MCF 10A (cell line): ENCODE data around the gene PPP2R5A. TPM values are rescaled to one million over a fixed set of nuclear protein-coding genes. Genes with fewer than 3 reads are reported as not detected.
"Not testable (repeated sequence)": the region's sequence is repeated elsewhere in the genome, so short reads cannot be mapped to it uniquely, and the experiment has no call there.

Source experiments
- BruUV-seq: library from RNA; stranded (reverse); fragments of 400-500 nt; replicated peaks from 2 replicates; lab custom pipeline; 2021; lab: Mats Ljungman, UMichigan
- CTCF ChIA-PET: fragments of 300-600 bp; sonication (Branson Sonifier 250); formaldehyde crosslinking; extraction: SDS; loops from one replicate; lab custom pipeline; 2021; ENCODE audit warnings: antibody characterized with exemption, inconsistent platforms; lab: Yijun Ruan, JAX
- POLR2A ChIA-PET: fragments of 300-600, 350-650 bp; sonication (Branson Sonifier 250); formaldehyde crosslinking; extraction: SDS; loops from one replicate; lab custom pipeline; 2020; ENCODE audit warnings: antibody characterized with exemption, inconsistent platforms; lab: Yijun Ruan, JAX
- DNase-seq: peaks from one replicate; pipeline ENCODE4 v3.0.0-alpha.2; 2018; ENCODE audit not compliant: unreplicated experiment
- H3K27ac Mint-ChIP-seq: one replicate; pipeline ENCODE4 v1.8.0; 2022; ENCODE audit warnings: mild to moderate bottlenecking, low read depth, mixed read lengths; ENCODE audit not compliant: unreplicated experiment
- H3K27me3 Mint-ChIP-seq: one replicate; pipeline ENCODE4 v1.8.0; 2022; ENCODE audit warnings: mixed read lengths; ENCODE audit not compliant: insufficient read depth, unreplicated experiment
- H3K36me3 Mint-ChIP-seq: one replicate; pipeline ENCODE4 v1.8.0; 2022; ENCODE audit warnings: mild to moderate bottlenecking, moderate library complexity, mixed read lengths; ENCODE audit not compliant: insufficient read depth, unreplicated experiment
- H3K4me1 Mint-ChIP-seq: one replicate; pipeline ENCODE4 v1.8.0; 2022; ENCODE audit warnings: mixed read lengths; ENCODE audit not compliant: insufficient read depth, unreplicated experiment
- H3K4me3 Mint-ChIP-seq: one replicate; pipeline ENCODE4 v1.8.0; 2022; ENCODE audit warnings: mild to moderate bottlenecking, moderate library complexity, mixed read lengths; ENCODE audit not compliant: unreplicated experiment
- H3K9me3 Mint-ChIP-seq: one replicate; pipeline ENCODE4 v1.8.0; 2022; ENCODE audit warnings: mixed read lengths; ENCODE audit not compliant: unreplicated experiment
- CTCF ChIP-seq: fragments of 200-600 bp; IDR thresholded peaks from one replicate; pipeline ENCODE4 v1.8.0; 2022; ENCODE audit warnings: antibody characterized with exemption, mild to moderate bottlenecking; ENCODE audit not compliant: unreplicated experiment
- intact Hi-C: fragments of 100-400 bp; cut with micrococcal nuclease; formaldehyde crosslinking; loops from 2 replicates; pipeline ENCODE4 v1.14.1; 2022
- total RNA-seq: library from RNA; stranded (reverse); gene quantifications from 2 replicates; pipeline ENCODE4 v1.2.3, GENCODE V29; 2022

Gene PPP2R5A
- total RNA-seq, 1 experiment from 2014 or later = 38.6 TPM

DNA sequence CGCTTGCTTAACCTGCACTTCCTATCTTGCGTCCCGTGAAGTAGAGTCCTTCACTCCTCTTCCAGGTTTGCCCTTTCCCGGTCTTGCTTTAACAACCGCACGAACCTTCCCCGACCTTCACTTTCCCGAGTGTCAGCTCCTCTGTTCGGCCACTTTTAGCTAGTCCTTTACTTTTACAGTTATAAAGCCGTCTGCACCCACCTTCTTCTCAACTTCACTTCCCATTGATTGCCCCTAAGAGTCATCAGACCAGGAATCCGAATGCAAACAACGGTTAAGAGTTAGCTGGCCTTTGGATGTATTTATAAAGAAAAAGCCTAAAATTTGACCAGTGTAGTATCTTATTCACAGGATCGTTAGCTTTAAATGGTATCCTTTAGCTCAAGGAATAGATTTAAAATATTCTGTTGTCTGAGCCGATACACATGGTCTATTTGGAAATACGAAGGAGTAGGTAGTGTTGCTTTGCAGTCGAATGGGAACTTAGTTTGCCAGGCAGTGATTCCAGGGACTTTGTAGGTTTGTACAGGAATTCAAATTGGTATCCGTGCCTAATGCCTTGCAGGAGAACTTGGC lies 1.4 kb downstream of the PPP2R5A start:
- peak overlapping the region; percentile 94 for H3K4me3 Mint-ChIP-seq
- H3K4me1 Mint-ChIP-seq = peaks cover 39% of the 10 kb centered on the region
- CTCF ChIA-PET = interaction anchor here (0.5 to 3.4 kb wide), 32 partner anchors 14 to 902 kb away, joined by 3 to 93 read pairs (median 4); partner anchors contain the start of genes DTL and INTS7
- POLR2A ChIA-PET = interaction anchor here (0.7 to 5.8 kb wide), 51 partner anchors 8 to 764 kb away, joined by 3 to 127 read pairs (median 4); partner anchors contain the start of genes ATF3, DTL, INTS7 and NENF
- peak; percentile 57 for DNase-seq
- H3K27me3 Mint-ChIP-seq = no peaks in the 10 kb centered on the region
- no peaks in the 10 kb centered on the region for H3K36me3 Mint-ChIP-seq
- TF ChIP-seq CTCF = no peak
- intact Hi-C loops = loop anchor here (1.0 to 5.0 kb wide), 4 partner anchors 156 to 506 kb away; partner anchors contain the start of genes LPGAT1, NSL1 and TATDN3
- no TSS peak for BruUV-seq
- H3K9me3 Mint-ChIP-seq = no peaks in the 10 kb centered on the region
- peak overlapping the region; percentile 99 for H3K27ac Mint-ChIP-seq

DNA sequence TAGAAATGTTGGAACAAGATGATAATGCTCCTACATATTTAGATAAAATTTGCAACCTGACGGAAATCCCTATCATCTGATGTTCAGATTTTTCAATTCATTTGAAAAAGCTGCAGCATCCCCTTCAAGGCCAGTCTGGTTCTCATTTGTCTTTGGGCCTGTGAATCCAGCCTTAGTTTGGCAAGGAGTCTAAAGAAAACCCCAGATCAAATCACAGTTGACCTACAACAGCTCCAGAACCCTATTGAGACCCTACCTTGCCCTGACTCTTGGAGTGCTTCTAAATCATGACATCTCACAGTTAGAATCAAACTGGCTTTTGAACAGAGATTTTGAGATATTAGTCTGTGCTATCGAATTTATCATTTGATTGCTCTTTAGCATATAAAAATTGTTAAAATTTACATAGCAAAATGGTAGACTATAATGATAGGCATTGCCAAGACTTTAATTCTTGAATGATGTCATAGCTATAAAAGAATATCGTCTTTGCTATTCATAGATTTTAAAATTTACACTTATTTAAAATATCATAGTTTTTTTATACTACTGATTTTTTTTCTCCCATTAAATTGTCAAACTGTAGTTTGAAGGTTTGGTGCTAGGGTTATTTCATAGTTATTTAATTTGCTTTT lies 2.2 kb downstream of the PPP2R5A start:
- no peak for TF ChIP-seq CTCF
- Mint-ChIP-seq H3K36me3 (no peaks in the 10 kb centered on the region), H3K9me3 (no peaks in the 10 kb centered on the region), H3K27ac (peak overlapping the region; percentile 99), H3K27me3 (no peaks in the 10 kb centered on the region), H3K4me1 (peaks cover 43% of the 10 kb centered on the region), H3K4me3 (peak overlapping the region; percentile 94)
- ChIA-PET POLR2A (interaction anchor here (0.6 to 5.8 kb wide), 37 partner anchors 8 to 1002 kb away, joined by 3 to 127 read pairs (median 5); partner anchors contain the start of genes ATF3, DTL, INTS7 and NENF), CTCF (interaction anchor here (0.5 to 3.4 kb wide), 22 partner anchors 15 to 903 kb away, joined by 3 to 93 read pairs (median 4); partner anchors contain the start of genes DTL and INTS7)
- peak; percentile 34 for DNase-seq
- intact Hi-C loops = loop anchor here (5.0 kb wide), 3 partner anchors 155 to 505 kb away; partner anchors contain the start of genes LPGAT1, NSL1 and TATDN3
- no TSS peak for BruUV-seq

GRCh38 chr1:212287995-212288394 lies 2.8 kb downstream of the PPP2R5A start:
- not testable (repeated sequence) for H3K27ac Mint-ChIP-seq, H3K9me3 Mint-ChIP-seq, H3K36me3 Mint-ChIP-seq, BruUV-seq, H3K27me3 Mint-ChIP-seq, DNase-seq
- Mint-ChIP-seq H3K4me3 (peak overlapping the region; percentile 94), H3K4me1 (peaks cover 49% of the 10 kb centered on the region)
- intact Hi-C loops = loop anchor here (5.0 kb wide), 3 partner anchors 154 to 504 kb away; partner anchors contain the start of genes LPGAT1, NSL1 and TATDN3
- ChIA-PET CTCF (interaction anchor here (0.6 to 3.4 kb wide), 10 partner anchors 23 to 603 kb away, joined by 3 to 93 read pairs (median 9); partner anchors contain the start of genes DTL and INTS7), POLR2A (interaction anchor here (0.6 to 5.8 kb wide), 21 partner anchors 9 to 1003 kb away, joined by 3 to 127 read pairs (median 12); partner anchors contain the start of genes ATF3, DTL, INTS7 and NENF)

DNA sequence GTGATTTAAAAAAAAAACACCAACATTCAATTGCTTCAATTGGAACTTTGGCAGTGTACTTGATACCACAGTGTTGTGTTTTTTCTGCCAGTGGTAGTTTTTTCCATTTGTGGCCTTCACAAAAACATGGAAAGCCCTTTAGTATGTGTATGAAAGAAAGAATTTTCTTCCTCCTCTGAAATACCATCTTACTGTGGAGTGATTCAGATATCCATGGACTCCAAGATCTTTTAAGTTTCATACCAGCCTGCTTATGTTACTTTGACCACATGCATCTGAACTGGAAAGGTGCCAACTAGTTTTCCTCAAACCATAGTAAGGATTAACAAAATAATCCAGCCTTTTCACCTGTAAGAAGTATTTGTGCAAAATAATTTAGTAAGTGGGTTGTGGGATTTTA lies 3.4 kb downstream of the PPP2R5A start:
- no peaks in the 10 kb centered on the region for H3K9me3 Mint-ChIP-seq
- ChIA-PET CTCF (interaction anchor here (0.6 to 7.7 kb wide), 6 partner anchors 167 to 257 kb away, joined by 3 to 278 read pairs (median 40); partner anchors contain the start of genes DTL and INTS7), POLR2A (interaction anchor here (1.6 to 5.8 kb wide), 8 partner anchors 28 to 251 kb away, joined by 4 to 127 read pairs (median 16); partner anchors contain the start of genes DTL and INTS7)
- intact Hi-C loops = loop anchor here (5.0 kb wide), 3 partner anchors 154 to 504 kb away; partner anchors contain the start of genes LPGAT1, NSL1 and TATDN3
- no peak overlapping the region for H3K27ac Mint-ChIP-seq
- peaks cover 53% of the 10 kb centered on the region for H3K4me1 Mint-ChIP-seq
- no peaks in the 10 kb centered on the region for H3K27me3 Mint-ChIP-seq
- DNase-seq = peak; percentile 62
- TF ChIP-seq CTCF = no peak
- no peaks in the 10 kb centered on the region for H3K36me3 Mint-ChIP-seq
- H3K4me3 Mint-ChIP-seq = peak overlapping the region; percentile 26
- no TSS peak for BruUV-seq
